Left lung (tissue), 10 donors: ENCODE results near the gene POLA1. TPM values are rescaled to one million over a fixed set of nuclear protein-coding genes. Genes with fewer than 3 reads are reported as not detected.

ENCODE experiments used
- ATAC-seq: fragments of 200-7000 bp; cut with Tn5 transposase; one replicate; pipeline ENCODE4 v1.9.1; 2020; ENCODE audit warnings: moderate library complexity
- DNase-seq, 4 donors: peaks; one replicate each; pipeline ENCODE4 v3.0.0-alpha.2; 2013 to 2020
- H3K27ac ChIP-seq, 2 donors: fragments of 200-600 bp; sonication (generic) in 1 of 2; one replicate each; pipeline versions ENCODE4 v1.5.0 to v1.8.0; 2020 to 2021
- H3K27me3 ChIP-seq, 2 donors: fragments of 200-600 bp; sonication (generic) in 1 of 2; one replicate each; pipeline versions ENCODE4 v1.5.0 to v1.8.0; 2020 to 2021
- H3K36me3 ChIP-seq, 2 donors: fragments of 200-600 bp; sonication (generic) in 1 of 2; one replicate each; pipeline versions ENCODE4 v1.5.0 to v1.8.0; 2020 to 2021
- H3K4me1 ChIP-seq, 2 donors: fragments of 200-600 bp; one replicate each; pipeline ENCODE4 v1.8.0; 2021
- H3K4me3 ChIP-seq, 2 donors: fragments of 200-600 bp; sonication (generic) in 1 of 2; one replicate each; pipeline versions ENCODE4 v1.5.0 to v1.8.0; 2020 to 2021; ENCODE audit warnings: mild to moderate bottlenecking in 1 of 2
- H3K9me3 ChIP-seq, 2 donors: fragments of 200-600 bp; sonication (generic) in 1 of 2; one replicate each; pipeline versions ENCODE4 v1.5.0 to v1.8.0; 2020 to 2021
- intact Hi-C, 2 donors: fragments of 100-400 bp; cut with DNase I; formaldehyde crosslinking; loops; one replicate each; pipeline versions ENCODE4 v1.11.2 to v1.14.2; 2022
- polyA plus RNA-seq, 6 donors: library from polyadenylated mRNA; unstranded; fragments of 120-200 nt; gene quantifications; one replicate each; pipeline ENCODE4 v1.2.1, GENCODE V29; 2013; ENCODE audit not compliant: insufficient read length in 6 of 6
- total RNA-seq, 2 donors: library from RNA; stranded (reverse); fragmentation: NEBNext Ultra II Directional; extraction: Animal tissue kit (Norgen Biotek cat#: 25700); gene quantifications; one replicate each; pipeline ENCODE4 v1.2.1, GENCODE V29; 2021
- TF ChIP-seq, protein P1 (sequence below), 2 donors: fragments of 200-600 bp; sonication (generic) in 1 of 2; IDR thresholded peaks; one replicate each; pipeline versions ENCODE4 v1.5.0 to v1.8.0; 2021; ENCODE audit warnings: antibody characterized with exemption in 2 of 2
- donor health status: DM: no; HTN: yes; CAD: no.
- donor health status: DM: no; HTN: no; CAD: no.

Gene POLA1
- total and polyA plus RNA-seq, 8 donors = 11.0 to 19.6 (median 15.8) TPM

DNA sequence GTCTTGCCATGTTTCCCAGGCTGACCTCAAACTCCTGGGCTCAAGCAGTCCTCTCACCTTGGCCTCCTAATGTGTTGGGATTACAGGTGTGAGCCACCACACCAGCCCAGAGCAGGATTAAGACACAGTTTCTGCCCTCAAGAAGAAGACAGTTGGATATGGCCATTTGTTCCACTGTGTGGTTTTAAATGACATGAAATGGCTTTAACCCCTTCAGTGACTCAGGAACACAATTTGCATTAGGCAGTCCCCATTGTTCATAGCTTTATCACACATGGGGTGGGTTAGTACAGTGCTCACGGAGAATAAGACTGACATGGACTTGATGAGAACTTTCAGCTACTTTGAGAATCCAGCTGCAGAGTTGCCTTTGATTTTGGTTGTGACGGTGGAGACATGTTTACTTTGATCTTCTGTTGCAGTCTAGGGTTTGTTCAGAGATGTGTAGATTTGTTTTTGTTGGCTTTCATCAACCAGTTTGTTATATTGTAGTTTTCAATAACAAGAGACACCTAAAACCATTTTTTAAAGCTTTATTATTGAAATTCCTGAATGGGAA, 261.7 kb downstream of the POLA1 start:
- Histone ChIP-seq H3K4me3 (no peak overlapping the region), H3K27ac (no peak overlapping the region), H3K36me3 (no peaks in the 10 kb centered on the region), H3K27me3 (no peaks in the 10 kb centered on the region), H3K9me3 (no peaks in the 10 kb centered on the region), H3K4me1 (no peaks in the 10 kb centered on the region)
- intact Hi-C loops = no loop called here
- ATAC-seq = no peak
- DNase-seq = no peak
- TF ChIP-seq, protein P1, sequence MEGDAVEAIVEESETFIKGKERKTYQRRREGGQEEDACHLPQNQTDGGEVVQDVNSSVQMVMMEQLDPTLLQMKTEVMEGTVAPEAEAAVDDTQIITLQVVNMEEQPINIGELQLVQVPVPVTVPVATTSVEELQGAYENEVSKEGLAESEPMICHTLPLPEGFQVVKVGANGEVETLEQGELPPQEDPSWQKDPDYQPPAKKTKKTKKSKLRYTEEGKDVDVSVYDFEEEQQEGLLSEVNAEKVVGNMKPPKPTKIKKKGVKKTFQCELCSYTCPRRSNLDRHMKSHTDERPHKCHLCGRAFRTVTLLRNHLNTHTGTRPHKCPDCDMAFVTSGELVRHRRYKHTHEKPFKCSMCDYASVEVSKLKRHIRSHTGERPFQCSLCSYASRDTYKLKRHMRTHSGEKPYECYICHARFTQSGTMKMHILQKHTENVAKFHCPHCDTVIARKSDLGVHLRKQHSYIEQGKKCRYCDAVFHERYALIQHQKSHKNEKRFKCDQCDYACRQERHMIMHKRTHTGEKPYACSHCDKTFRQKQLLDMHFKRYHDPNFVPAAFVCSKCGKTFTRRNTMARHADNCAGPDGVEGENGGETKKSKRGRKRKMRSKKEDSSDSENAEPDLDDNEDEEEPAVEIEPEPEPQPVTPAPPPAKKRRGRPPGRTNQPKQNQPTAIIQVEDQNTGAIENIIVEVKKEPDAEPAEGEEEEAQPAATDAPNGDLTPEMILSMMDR (IDR thresholded peaks at IDR 0.05) = no peak

DNA sequence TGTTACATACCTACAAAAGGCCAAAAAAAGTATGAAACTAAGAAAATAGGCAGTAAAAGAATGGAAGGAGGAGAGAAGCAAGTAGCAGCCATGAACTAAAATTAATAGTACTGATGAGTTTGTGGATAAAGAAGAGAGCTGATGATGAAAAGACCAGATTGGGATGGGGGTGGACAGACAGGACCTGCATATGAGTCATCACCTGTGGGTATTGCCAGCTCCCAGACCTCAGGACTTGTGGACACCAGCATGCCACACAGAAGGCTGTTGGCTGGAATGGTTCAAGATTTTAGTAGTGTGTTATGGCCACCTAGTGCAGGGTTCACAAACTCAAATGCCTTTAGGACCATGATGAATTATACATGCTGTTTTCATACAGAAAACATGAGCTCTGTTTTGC, 263.1 kb downstream of the POLA1 start:
- no peak overlapping the region for H3K27ac ChIP-seq
- no peaks in the 10 kb centered on the region for H3K27me3 ChIP-seq
- no peaks in the 10 kb centered on the region for H3K4me1 ChIP-seq
- TF ChIP-seq, protein P1 (IDR thresholded peaks at IDR 0.05) = no peak
- ATAC-seq (no peak), DNase-seq (no peak)
- intact Hi-C loops = no loop called here
- no peaks in the 10 kb centered on the region for H3K36me3 ChIP-seq
- H3K4me3 ChIP-seq = no peak overlapping the region
- no peaks in the 10 kb centered on the region for H3K9me3 ChIP-seq

DNA sequence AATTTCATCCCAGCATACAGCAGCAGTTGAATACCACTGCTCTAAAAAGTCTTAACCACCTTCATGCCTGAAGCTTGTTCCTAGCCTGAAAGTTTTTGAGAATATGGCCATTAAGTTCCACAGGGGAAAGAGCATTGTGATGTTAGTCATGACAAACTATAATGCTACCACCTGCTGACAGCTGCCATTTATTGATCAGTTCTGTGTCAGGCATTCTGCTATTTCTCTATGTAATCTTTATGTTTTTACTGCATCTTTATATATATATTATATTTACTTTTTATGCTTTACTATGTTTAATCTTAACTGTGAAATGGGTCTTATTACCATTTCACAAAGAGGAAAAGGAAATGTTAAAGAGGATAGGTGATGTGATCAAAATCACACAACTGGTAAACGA, 268.1 kb downstream of the POLA1 start:
- intact Hi-C loops = no loop called here
- H3K9me3 ChIP-seq = no peaks in the 10 kb centered on the region
- H3K27me3 ChIP-seq = no peaks in the 10 kb centered on the region
- H3K27ac ChIP-seq = no peak overlapping the region
- H3K36me3 ChIP-seq = no peaks in the 10 kb centered on the region
- TF ChIP-seq, protein P1 (IDR thresholded peaks at IDR 0.05) = no peak
- no peak for ATAC-seq
- no peak for DNase-seq
- H3K4me3 ChIP-seq = no peak overlapping the region
- no peaks in the 10 kb centered on the region for H3K4me1 ChIP-seq

GRCh38 chrX:24963823-24964222, 270.1 kb downstream of the POLA1 start:
- TF ChIP-seq, protein P1 (IDR thresholded peaks at IDR 0.05) = no peak
- no peaks in the 10 kb centered on the region for H3K27me3 ChIP-seq
- no peaks in the 10 kb centered on the region for H3K36me3 ChIP-seq
- no peak overlapping the region for H3K4me3 ChIP-seq
- intact Hi-C loops = no loop called here
- no peaks in the 10 kb centered on the region for H3K9me3 ChIP-seq
- H3K27ac ChIP-seq = no peak overlapping the region
- DNase-seq = no peak
- H3K4me1 ChIP-seq = no peaks in the 10 kb centered on the region
- ATAC-seq = no peak

DNA sequence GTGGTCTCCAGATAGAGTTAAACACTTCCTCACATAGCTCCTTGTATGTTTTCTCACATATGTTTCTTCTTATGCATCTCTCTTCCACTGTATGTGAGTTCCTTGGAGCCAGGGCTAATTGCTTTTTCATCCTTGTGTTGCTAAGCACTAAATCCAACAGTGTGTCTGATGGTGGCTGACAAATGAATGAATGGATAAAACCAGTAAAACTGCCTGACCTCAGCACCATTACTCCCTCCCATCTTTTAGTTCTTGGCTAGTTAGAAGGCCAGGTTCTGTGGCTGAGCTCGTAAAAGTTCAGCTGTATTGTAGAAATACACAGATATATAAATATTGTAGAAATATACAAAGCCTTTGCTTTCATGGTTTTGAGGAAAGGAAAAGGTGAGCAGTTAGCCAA, 271.7 kb downstream of the POLA1 start:
- intact Hi-C loops = no loop called here
- Histone ChIP-seq H3K27ac (no peak overlapping the region), H3K4me1 (no peaks in the 10 kb centered on the region), H3K36me3 (no peaks in the 10 kb centered on the region), H3K9me3 (no peaks in the 10 kb centered on the region), H3K27me3 (no peaks in the 10 kb centered on the region), H3K4me3 (no peak overlapping the region)
- ATAC-seq (no peak), DNase-seq (no peak)
- TF ChIP-seq, protein P1 (IDR thresholded peaks at IDR 0.05) = no peak
